Liver (tissue), 9 donors: ENCODE data around the gene GMEB2. TPM values are rescaled to one million over a fixed set of nuclear protein-coding genes. Genes with fewer than 3 reads are reported as not detected.

ENCODE experiments used
- DNase-seq: peaks from one replicate; pipeline ENCODE4 v3.0.0-alpha.2; 2017; ENCODE audit warnings: low spot score
- H3K27ac ChIP-seq, 2 donors: one replicate each; pipeline ENCODE4 v1.7.0; 2013; ENCODE audit warnings: inconsistent platforms in 2 of 2, low read length in 2 of 2, control low read depth in 1 of 2, low read depth in 1 of 2, mild to moderate bottlenecking in 1 of 2
- H3K27me3 ChIP-seq, 4 donors: one replicate each; pipeline versions ENCODE4 v1.6.1 to v1.7.0; 2013; ENCODE audit warnings: low read length in 3 of 4, inconsistent platforms in 1 of 4, mild to moderate bottlenecking in 1 of 4, moderate library complexity in 1 of 4; ENCODE audit not compliant: control insufficient read depth in 4 of 4, insufficient read depth in 4 of 4
- H3K36me3 ChIP-seq, 4 donors: one replicate each; pipeline versions ENCODE4 v1.6.1 to v1.7.0; 2013; ENCODE audit warnings: low read length in 3 of 4, mild to moderate bottlenecking in 3 of 4, low read depth in 1 of 4, moderate library complexity in 1 of 4; ENCODE audit not compliant: control insufficient read depth in 4 of 4, insufficient read depth in 3 of 4
- H3K4me1 ChIP-seq, 4 donors: one replicate each; pipeline versions ENCODE4 v1.6.1 to v1.7.0; 2013; ENCODE audit warnings: low read length in 3 of 4, mild to moderate bottlenecking in 3 of 4, moderate library complexity in 1 of 4; ENCODE audit not compliant: control insufficient read depth in 4 of 4, insufficient read depth in 4 of 4
- H3K4me3 ChIP-seq, 3 donors: one replicate each; pipeline versions ENCODE4 v1.6.1 to v1.7.0; 2013; ENCODE audit warnings: low read length in 3 of 3, control low read depth in 1 of 3, low read depth in 1 of 3, mild to moderate bottlenecking in 1 of 3
- H3K9ac ChIP-seq, 2 donors: one replicate each; pipeline ENCODE4 v1.7.0; 2013; ENCODE audit warnings: low read length in 2 of 2, mild to moderate bottlenecking in 2 of 2, moderate library complexity in 2 of 2, control low read depth in 1 of 2, low read depth in 1 of 2
- H3K9me3 ChIP-seq, 4 donors: one replicate each; pipeline versions ENCODE4 v1.6.1 to v1.7.0; 2013; ENCODE audit warnings: low read length in 3 of 4; ENCODE audit not compliant: control insufficient read depth in 4 of 4
- ATF3 ChIP-seq: IDR thresholded peaks from 2 replicates; pipeline ENCODE4 v1.6.1; 2016; ENCODE audit warnings: antibody characterized with exemption
- CTCF ChIP-seq: fragments of 150-350 bp; IDR thresholded peaks from 2 replicates; pipeline ENCODE4 v1.5.1; 2017; ENCODE audit warnings: improper control_type of control experiment, low read depth, low read length; ENCODE audit not compliant: missing input control
- EGR1 ChIP-seq, 2 donors: IDR thresholded peaks; 2 replicates each; pipeline ENCODE4 v1.6.1; 2016 to 2018; ENCODE audit warnings: antibody characterized with exemption in 2 of 2, low read depth in 2 of 2
- FOXA1 ChIP-seq: IDR thresholded peaks from 2 replicates; pipeline ENCODE4 v1.6.1; 2016; ENCODE audit warnings: antibody characterized with exemption
- GABPA ChIP-seq, 2 donors: IDR thresholded peaks in 1 of 2; conservative IDR thresholded peaks in 1 of 2; 2 replicates each; pipeline ENCODE4 v1.6.1; 2016; ENCODE audit warnings: antibody characterized with exemption in 2 of 2, mild to moderate bottlenecking in 1 of 2, moderate library complexity in 1 of 2
- HNF4A ChIP-seq, 2 donors: conservative IDR thresholded peaks; 2 replicates each; pipeline ENCODE4 v1.6.1; 2016; ENCODE audit warnings: antibody characterized with exemption in 2 of 2, mild to moderate bottlenecking in 2 of 2
- HNF4G ChIP-seq: IDR thresholded peaks from 2 replicates; pipeline ENCODE4 v1.6.1; 2016; ENCODE audit warnings: antibody characterized with exemption
- JUND ChIP-seq, 2 donors: IDR thresholded peaks; 2 replicates each; pipeline ENCODE4 v1.6.1; 2016; ENCODE audit warnings: antibody characterized with exemption in 2 of 2
- NR2F2 ChIP-seq: IDR thresholded peaks from 2 replicates; pipeline ENCODE4 v1.6.1; 2016; ENCODE audit warnings: antibody characterized with exemption
- RAD21 ChIP-seq, 2 donors: IDR thresholded peaks; 2 replicates each; pipeline ENCODE4 v1.6.1; 2016; ENCODE audit warnings: antibody characterized with exemption in 2 of 2, mild to moderate bottlenecking in 2 of 2
- REST ChIP-seq: IDR thresholded peaks from 2 replicates; pipeline ENCODE4 v1.6.1; 2016; ENCODE audit warnings: antibody characterized with exemption, mild to moderate bottlenecking
- RXRA ChIP-seq, 2 donors: IDR thresholded peaks; 2 replicates each; pipeline ENCODE4 v1.6.1; 2017 to 2018; ENCODE audit warnings: antibody characterized with exemption in 2 of 2, mild to moderate bottlenecking in 1 of 2
- SP1 ChIP-seq: IDR thresholded peaks from 2 replicates; pipeline ENCODE4 v1.6.1; 2018; ENCODE audit warnings: antibody characterized with exemption, mild to moderate bottlenecking
- YY1 ChIP-seq: IDR thresholded peaks from 2 replicates; pipeline ENCODE4 v1.6.1; 2016; ENCODE audit warnings: antibody characterized with exemption, mild to moderate bottlenecking
- ZBTB33 ChIP-seq: IDR thresholded peaks from 2 replicates; pipeline ENCODE4 v1.6.1; 2016; ENCODE audit warnings: antibody characterized with exemption
- WGBS: extraction: QIAGEN DNeasy Blood & Tissue Kit; methylation state at CpG from one replicate; pipeline ENCODE4 v1.1.7; 2013; 5-methylcytosine and 5-hydroxymethylcytosine counted together
- polyA plus RNA-seq, 2 donors: library from polyadenylated mRNA; stranded (reverse) in 1 of 2; unstranded in 1 of 2; fragments of 200-250 nt in 1 of 2; fragments of >200 nt in 1 of 2; fragmentation: Nextera tagmentation in 1 of 2; extraction: Ambion mirVana in 1 of 2; gene quantifications; one replicate each; pipeline versions ENCODE4 v1.2.1 to v1.2.3, GENCODE V29; 2013 to 2015
- total RNA-seq, 2 donors: library from RNA; depleted of rRNA; stranded (reverse); fragments of >200 nt; gene quantifications; one replicate each; pipeline ENCODE4 v1.2.3, GENCODE V29; 2014
- donor health status: healthy.
- donor health status: healthy.
- donor health status: healthy.
- donor health status: healthy.
- donor health status: healthy.

GMEB2 gene
- total RNA-seq (1 to 10 TPM; 6.6 to 8.6 TPM), polyA plus RNA-seq (1 to 10 TPM; 1.3 to 4.0 TPM)

- TF ChIP-seq FOXA1 = no peak
- TF ChIP-seq CTCF = no peak
- TF ChIP-seq JUND (IDR thresholded peaks at IDR 0.05) = no peak
- no peak for TF ChIP-seq NR2F2
- TF ChIP-seq HNF4G = no peak
- no peak for TF ChIP-seq RXRA (IDR thresholded peaks at IDR 0.05)
- no peak for TF ChIP-seq ZBTB33
- no peak for TF ChIP-seq REST
- no peak for TF ChIP-seq YY1
- no peak for TF ChIP-seq EGR1 (IDR thresholded peaks at IDR 0.05; ENCODE audit: low read depth in 2 of 2)
- TF ChIP-seq RAD21 (IDR thresholded peaks at IDR 0.05) = no peak
- TF ChIP-seq ATF3 = no peak
- TF ChIP-seq GABPA (IDR thresholded peaks at IDR 0.05 in 1 of 2, conservative IDR thresholded peaks at IDR 0.05 in 1 of 2) = no peak
- no peak for TF ChIP-seq SP1
- no peak for TF ChIP-seq HNF4A (conservative IDR thresholded peaks at IDR 0.05)
- Histone ChIP-seq H3K4me1 (peaks cover 2 to 9% (median 9%) of the 10 kb centered on the region in 4 donors), H3K4me3 (peak within 1 kb of the TSS; percentile 79 to 95 (median 92)), H3K9ac (peak within 1 kb of the TSS; percentile 68 to 92), H3K27me3 (no peaks in the 10 kb centered on the region), H3K36me3 (no peaks in the 10 kb centered on the region), H3K9me3 (no peaks in the 10 kb centered on the region), H3K27ac (peak within 1 kb of the TSS; percentile 97 to 98)
- under 1% methylated on average over 112 of the region's 114 CpGs for WGBS
- DNase-seq = peak; percentile 87
Observed at GRCh38 chr20:63626424-63627128, at the start of gene GMEB2. Gene GMEB2, minus strand, starts transcription at chr20:63627101. Its CDS starts 7,704 bp downstream, at chr20:63619397.
